Liver (tissue), 9 donors: ENCODE results near the gene BARX2. TPM values are rescaled to one million over a fixed set of nuclear protein-coding genes. Genes with fewer than 3 reads are reported as not detected.

ENCODE experiments used
- DNase-seq: peaks from one replicate; pipeline ENCODE4 v3.0.0-alpha.2; 2017; ENCODE audit warnings: low spot score
- H3K27ac ChIP-seq, 2 donors: one replicate each; pipeline ENCODE4 v1.7.0; 2013; ENCODE audit warnings: inconsistent platforms in 2 of 2, low read length in 2 of 2, control low read depth in 1 of 2, low read depth in 1 of 2, mild to moderate bottlenecking in 1 of 2
- H3K27me3 ChIP-seq, 4 donors: one replicate each; pipeline versions ENCODE4 v1.6.1 to v1.7.0; 2013; ENCODE audit warnings: low read length in 3 of 4, inconsistent platforms in 1 of 4, mild to moderate bottlenecking in 1 of 4, moderate library complexity in 1 of 4; ENCODE audit not compliant: control insufficient read depth in 4 of 4, insufficient read depth in 4 of 4
- H3K36me3 ChIP-seq, 4 donors: one replicate each; pipeline versions ENCODE4 v1.6.1 to v1.7.0; 2013; ENCODE audit warnings: low read length in 3 of 4, mild to moderate bottlenecking in 3 of 4, low read depth in 1 of 4, moderate library complexity in 1 of 4; ENCODE audit not compliant: control insufficient read depth in 4 of 4, insufficient read depth in 3 of 4
- H3K4me1 ChIP-seq, 4 donors: one replicate each; pipeline versions ENCODE4 v1.6.1 to v1.7.0; 2013; ENCODE audit warnings: low read length in 3 of 4, mild to moderate bottlenecking in 3 of 4, moderate library complexity in 1 of 4; ENCODE audit not compliant: control insufficient read depth in 4 of 4, insufficient read depth in 4 of 4
- H3K4me3 ChIP-seq, 3 donors: one replicate each; pipeline versions ENCODE4 v1.6.1 to v1.7.0; 2013; ENCODE audit warnings: low read length in 3 of 3, control low read depth in 1 of 3, low read depth in 1 of 3, mild to moderate bottlenecking in 1 of 3
- H3K9ac ChIP-seq, 2 donors: one replicate each; pipeline ENCODE4 v1.7.0; 2013; ENCODE audit warnings: low read length in 2 of 2, mild to moderate bottlenecking in 2 of 2, moderate library complexity in 2 of 2, control low read depth in 1 of 2, low read depth in 1 of 2
- H3K9me3 ChIP-seq, 4 donors: one replicate each; pipeline versions ENCODE4 v1.6.1 to v1.7.0; 2013; ENCODE audit warnings: low read length in 3 of 4; ENCODE audit not compliant: control insufficient read depth in 4 of 4
- ATF3 ChIP-seq: IDR thresholded peaks from 2 replicates; pipeline ENCODE4 v1.6.1; 2016; ENCODE audit warnings: antibody characterized with exemption
- CTCF ChIP-seq: fragments of 150-350 bp; IDR thresholded peaks from 2 replicates; pipeline ENCODE4 v1.5.1; 2017; ENCODE audit warnings: improper control_type of control experiment, low read depth, low read length; ENCODE audit not compliant: missing input control
- EGR1 ChIP-seq, 2 donors: IDR thresholded peaks; 2 replicates each; pipeline ENCODE4 v1.6.1; 2016 to 2018; ENCODE audit warnings: antibody characterized with exemption in 2 of 2, low read depth in 2 of 2
- FOXA1 ChIP-seq: IDR thresholded peaks from 2 replicates; pipeline ENCODE4 v1.6.1; 2016; ENCODE audit warnings: antibody characterized with exemption
- GABPA ChIP-seq, 2 donors: IDR thresholded peaks in 1 of 2; conservative IDR thresholded peaks in 1 of 2; 2 replicates each; pipeline ENCODE4 v1.6.1; 2016; ENCODE audit warnings: antibody characterized with exemption in 2 of 2, mild to moderate bottlenecking in 1 of 2, moderate library complexity in 1 of 2
- HNF4A ChIP-seq, 2 donors: conservative IDR thresholded peaks; 2 replicates each; pipeline ENCODE4 v1.6.1; 2016; ENCODE audit warnings: antibody characterized with exemption in 2 of 2, mild to moderate bottlenecking in 2 of 2
- HNF4G ChIP-seq: IDR thresholded peaks from 2 replicates; pipeline ENCODE4 v1.6.1; 2016; ENCODE audit warnings: antibody characterized with exemption
- JUND ChIP-seq, 2 donors: IDR thresholded peaks; 2 replicates each; pipeline ENCODE4 v1.6.1; 2016; ENCODE audit warnings: antibody characterized with exemption in 2 of 2
- MAX ChIP-seq: IDR thresholded peaks from 2 replicates; pipeline ENCODE4 v1.6.1; 2016; ENCODE audit warnings: antibody characterized with exemption
- NR2F2 ChIP-seq: IDR thresholded peaks from 2 replicates; pipeline ENCODE4 v1.6.1; 2016; ENCODE audit warnings: antibody characterized with exemption
- RAD21 ChIP-seq, 2 donors: IDR thresholded peaks; 2 replicates each; pipeline ENCODE4 v1.6.1; 2016; ENCODE audit warnings: antibody characterized with exemption in 2 of 2, mild to moderate bottlenecking in 2 of 2
- REST ChIP-seq: IDR thresholded peaks from 2 replicates; pipeline ENCODE4 v1.6.1; 2016; ENCODE audit warnings: antibody characterized with exemption, mild to moderate bottlenecking
- RXRA ChIP-seq, 2 donors: IDR thresholded peaks; 2 replicates each; pipeline ENCODE4 v1.6.1; 2017 to 2018; ENCODE audit warnings: antibody characterized with exemption in 2 of 2, mild to moderate bottlenecking in 1 of 2
- SP1 ChIP-seq: IDR thresholded peaks from 2 replicates; pipeline ENCODE4 v1.6.1; 2018; ENCODE audit warnings: antibody characterized with exemption, mild to moderate bottlenecking
- TAF1 ChIP-seq: conservative IDR thresholded peaks from 2 replicates; pipeline ENCODE4 v1.6.1; 2016; ENCODE audit warnings: antibody characterized with exemption, mild to moderate bottlenecking
- YY1 ChIP-seq: IDR thresholded peaks from 2 replicates; pipeline ENCODE4 v1.6.1; 2016; ENCODE audit warnings: antibody characterized with exemption, mild to moderate bottlenecking
- ZBTB33 ChIP-seq: IDR thresholded peaks from 2 replicates; pipeline ENCODE4 v1.6.1; 2016; ENCODE audit warnings: antibody characterized with exemption
- WGBS: extraction: QIAGEN DNeasy Blood & Tissue Kit; methylation state at CpG from one replicate; pipeline ENCODE4 v1.1.7; 2013; 5-methylcytosine and 5-hydroxymethylcytosine counted together
- polyA plus RNA-seq, 2 donors: library from polyadenylated mRNA; stranded (reverse) in 1 of 2; unstranded in 1 of 2; fragments of 200-250 nt in 1 of 2; fragments of >200 nt in 1 of 2; fragmentation: Nextera tagmentation in 1 of 2; extraction: Ambion mirVana in 1 of 2; gene quantifications; one replicate each; pipeline versions ENCODE4 v1.2.1 to v1.2.3, GENCODE V29; 2013 to 2015
- total RNA-seq, 2 donors: library from RNA; depleted of rRNA; stranded (reverse); fragments of >200 nt; gene quantifications; one replicate each; pipeline ENCODE4 v1.2.3, GENCODE V29; 2014
- donor health status: healthy.
- donor health status: healthy.
- donor health status: healthy.
- donor health status: healthy.
- donor health status: healthy.

BARX2 gene
- total and polyA plus RNA-seq, 4 donors: not detected

- WGBS: 81% methylated on average over 4 of the region's 4 CpGs
- no peak overlapping the region for H3K27ac ChIP-seq
- peaks cover 1 to 8% (median 3%) of the 10 kb centered on the region in 4 donors for H3K9me3 ChIP-seq
- no peak for DNase-seq
- no peaks in the 10 kb centered on the region for H3K36me3 ChIP-seq
- TF ChIP-seq RAD21 (IDR thresholded peaks at IDR 0.05): no peak
- no peak for TF ChIP-seq EGR1 (IDR thresholded peaks at IDR 0.05; ENCODE audit: low read depth in 2 of 2)
- TF ChIP-seq ATF3: no peak
- no peak for TF ChIP-seq TAF1
- TF ChIP-seq HNF4A (conservative IDR thresholded peaks at IDR 0.05): no peak
- TF ChIP-seq RXRA (IDR thresholded peaks at IDR 0.05): no peak
- TF ChIP-seq YY1: no peak
- no peak for TF ChIP-seq JUND (IDR thresholded peaks at IDR 0.05)
- TF ChIP-seq FOXA1: no peak
- no peak for TF ChIP-seq HNF4G
- no peak for TF ChIP-seq CTCF
- TF ChIP-seq MAX: no peak
- TF ChIP-seq GABPA (IDR thresholded peaks at IDR 0.05 in 1 of 2, conservative IDR thresholded peaks at IDR 0.05 in 1 of 2): no peak
- no peak for TF ChIP-seq SP1
- H3K9ac ChIP-seq: no peak overlapping the region
- H3K4me3 ChIP-seq: no peak overlapping the region
- no peaks in the 10 kb centered on the region for H3K27me3 ChIP-seq
- no peaks in the 10 kb centered on the region for H3K4me1 ChIP-seq
Measured at GRCh38 chr11:129434641-129435498, 59.2 kb downstream of the BARX2 start.

- H3K4me1 ChIP-seq: no peaks in the 10 kb centered on the region
- 84% methylated on average over 7 of the region's 7 CpGs for WGBS
- DNase-seq: no peak
- no peaks in the 10 kb centered on the region for H3K27me3 ChIP-seq
- no peak overlapping the region for H3K27ac ChIP-seq
- H3K9me3 ChIP-seq: peaks cover 1 to 8% (median 3%) of the 10 kb centered on the region in 4 donors
- H3K4me3 ChIP-seq: no peak overlapping the region
- H3K9ac ChIP-seq: no peak overlapping the region
- no peaks in the 10 kb centered on the region for H3K36me3 ChIP-seq
- TF ChIP-seq JUND (IDR thresholded peaks at IDR 0.05) (no peak), FOXA1 (no peak), GABPA (IDR thresholded peaks at IDR 0.05 in 1 of 2, conservative IDR thresholded peaks at IDR 0.05 in 1 of 2) (no peak), CTCF (no peak), EGR1 (IDR thresholded peaks at IDR 0.05; ENCODE audit: low read depth in 2 of 2) (no peak), RXRA (IDR thresholded peaks at IDR 0.05) (no peak), REST (no peak), RAD21 (IDR thresholded peaks at IDR 0.05) (no peak), YY1 (no peak), HNF4A (conservative IDR thresholded peaks at IDR 0.05) (no peak), TAF1 (no peak), ATF3 (no peak), SP1 (no peak), ZBTB33 (no peak), MAX (no peak), NR2F2 (no peak)
Measured at GRCh38 chr11:129435499-129436245, 60.0 kb downstream of the BARX2 start.
